ENCODE results near the gene FZD2.

DNA sequence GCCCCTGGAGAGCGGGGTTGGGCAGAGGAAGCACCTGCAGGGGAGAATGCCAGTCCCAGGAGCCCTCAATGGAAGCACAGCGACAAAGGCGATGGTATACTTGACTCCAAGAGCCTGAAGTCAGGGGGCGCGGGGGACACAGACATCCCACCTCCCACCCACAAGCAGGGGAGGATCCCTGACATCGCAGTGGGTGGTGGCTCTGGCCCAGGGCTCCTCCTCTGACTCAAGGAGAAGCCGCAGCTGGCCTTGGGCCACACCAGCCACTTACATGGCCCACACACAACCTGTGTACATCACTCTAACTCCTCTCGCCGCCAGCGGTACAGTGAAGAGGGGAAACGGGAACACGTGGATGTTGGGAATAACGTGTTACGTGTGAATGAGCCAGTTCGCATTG lies 44.3 kb downstream of the FZD2 start:
- no peak for TF ChIP-seq ZFX (IDR thresholded peaks at IDR 0.05; ENCODE audit: borderline replicate concordance)
- TF ChIP-seq, protein P1, sequence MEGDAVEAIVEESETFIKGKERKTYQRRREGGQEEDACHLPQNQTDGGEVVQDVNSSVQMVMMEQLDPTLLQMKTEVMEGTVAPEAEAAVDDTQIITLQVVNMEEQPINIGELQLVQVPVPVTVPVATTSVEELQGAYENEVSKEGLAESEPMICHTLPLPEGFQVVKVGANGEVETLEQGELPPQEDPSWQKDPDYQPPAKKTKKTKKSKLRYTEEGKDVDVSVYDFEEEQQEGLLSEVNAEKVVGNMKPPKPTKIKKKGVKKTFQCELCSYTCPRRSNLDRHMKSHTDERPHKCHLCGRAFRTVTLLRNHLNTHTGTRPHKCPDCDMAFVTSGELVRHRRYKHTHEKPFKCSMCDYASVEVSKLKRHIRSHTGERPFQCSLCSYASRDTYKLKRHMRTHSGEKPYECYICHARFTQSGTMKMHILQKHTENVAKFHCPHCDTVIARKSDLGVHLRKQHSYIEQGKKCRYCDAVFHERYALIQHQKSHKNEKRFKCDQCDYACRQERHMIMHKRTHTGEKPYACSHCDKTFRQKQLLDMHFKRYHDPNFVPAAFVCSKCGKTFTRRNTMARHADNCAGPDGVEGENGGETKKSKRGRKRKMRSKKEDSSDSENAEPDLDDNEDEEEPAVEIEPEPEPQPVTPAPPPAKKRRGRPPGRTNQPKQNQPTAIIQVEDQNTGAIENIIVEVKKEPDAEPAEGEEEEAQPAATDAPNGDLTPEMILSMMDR (IDR thresholded peaks at IDR 0.05) = no peak

Measured in 22Rv1 (cell line).